Natural killer cell (primary cell): Measurements from ENCODE around the gene CSGALNACT2. TPM values are rescaled to one million over a fixed set of nuclear protein-coding genes. Genes with fewer than 3 reads are reported as not detected.

Experiments
- ATAC-seq, 3 donors: fragments of 150-1000 bp in 2 of 3; fragments of 200-7000 bp in 1 of 3; cut with Tn5 transposase; 1 replicate in 1 of 3; 2 replicates in 2 of 3; pipeline ENCODE4 v1.10.0; 2021; ENCODE audit warnings: mild to moderate bottlenecking in 2 of 3, moderate library complexity in 2 of 3
- DNase-seq, 2 donors: peaks; one replicate each; pipeline versions ENCODE4 v3.0.0 to v3.0.0-alpha.2; 2013 to 2021; ENCODE audit warnings: mixed read lengths in 1 of 2
- H3K27ac ChIP-seq: one replicate; pipeline ENCODE4 v1.5.1; 2013; ENCODE audit warnings: mild to moderate bottlenecking, low read length
- H3K27me3 ChIP-seq: one replicate; pipeline ENCODE4 v1.6.1; 2013; ENCODE audit warnings: low read length; ENCODE audit not compliant: control insufficient read depth, insufficient read depth
- H3K36me3 ChIP-seq: one replicate; pipeline ENCODE4 v1.6.1; 2013; ENCODE audit warnings: low read length; ENCODE audit not compliant: control insufficient read depth, insufficient read depth
- H3K4me1 ChIP-seq: one replicate; pipeline ENCODE4 v1.6.1; 2013; ENCODE audit warnings: low read length; ENCODE audit not compliant: control insufficient read depth, insufficient read depth
- H3K4me3 ChIP-seq: one replicate; pipeline ENCODE4 v1.5.1; 2013; ENCODE audit warnings: low read length
- H3K9me3 ChIP-seq: one replicate; pipeline ENCODE4 v1.6.1; 2013; ENCODE audit warnings: low read length; ENCODE audit not compliant: control insufficient read depth, insufficient read depth
- H3K27ac Mint-ChIP-seq, 2 donors: one replicate each; pipeline ENCODE4 v1.8.0; 2022; ENCODE audit warnings: mild to moderate bottlenecking in 2 of 2, mixed read lengths in 2 of 2, moderate library complexity in 1 of 2
- H3K27me3 Mint-ChIP-seq, 2 donors: one replicate each; pipeline ENCODE4 v1.8.0; 2022; ENCODE audit warnings: low read depth in 2 of 2, mixed read lengths in 2 of 2
- H3K36me3 Mint-ChIP-seq: one replicate; pipeline ENCODE4 v1.8.0; 2022; ENCODE audit warnings: mixed read lengths
- H3K4me1 Mint-ChIP-seq, 2 donors: one replicate each; pipeline ENCODE4 v1.8.0; 2022; ENCODE audit warnings: mixed read lengths in 2 of 2
- H3K4me3 Mint-ChIP-seq: one replicate; pipeline ENCODE4 v1.8.0; 2022; ENCODE audit warnings: mild to moderate bottlenecking, moderate library complexity, mixed read lengths
- H3K9me3 Mint-ChIP-seq, 2 donors: one replicate each; pipeline ENCODE4 v1.8.0; 2022; ENCODE audit warnings: mixed read lengths in 2 of 2
- WGBS: methylation state at CpG from one replicate; pipeline ENCODE4 v1.1.7; 2013; ENCODE audit warnings: missing lambda C conversion rate; ENCODE audit not compliant: insufficient coverage; 5-methylcytosine and 5-hydroxymethylcytosine counted together
- intact Hi-C: fragments of 100-400 bp; cut with micrococcal nuclease; formaldehyde crosslinking; loops from one replicate; pipeline ENCODE4 v1.14.2; 2022
- total RNA-seq, 4 donors: library from RNA; stranded (reverse); fragments of 120-200 nt in 1 of 4; gene quantifications; one replicate each; pipeline versions ENCODE4 v1.2.3 to v1.2.4, GENCODE V29; 2013 to 2022
- TF ChIP-seq, protein P1 (sequence below): fragments of 200-600 bp; IDR thresholded peaks from one replicate; pipeline ENCODE4 v1.8.0; 2022; ENCODE audit warnings: antibody characterized with exemption

CSGALNACT2 gene
- total RNA-seq, 3 donors from 2014 or later (not counting 1 experiment from before 2014, with no cell fraction given): 49.9 to 57.4 (median 52.8) TPM

DNA sequence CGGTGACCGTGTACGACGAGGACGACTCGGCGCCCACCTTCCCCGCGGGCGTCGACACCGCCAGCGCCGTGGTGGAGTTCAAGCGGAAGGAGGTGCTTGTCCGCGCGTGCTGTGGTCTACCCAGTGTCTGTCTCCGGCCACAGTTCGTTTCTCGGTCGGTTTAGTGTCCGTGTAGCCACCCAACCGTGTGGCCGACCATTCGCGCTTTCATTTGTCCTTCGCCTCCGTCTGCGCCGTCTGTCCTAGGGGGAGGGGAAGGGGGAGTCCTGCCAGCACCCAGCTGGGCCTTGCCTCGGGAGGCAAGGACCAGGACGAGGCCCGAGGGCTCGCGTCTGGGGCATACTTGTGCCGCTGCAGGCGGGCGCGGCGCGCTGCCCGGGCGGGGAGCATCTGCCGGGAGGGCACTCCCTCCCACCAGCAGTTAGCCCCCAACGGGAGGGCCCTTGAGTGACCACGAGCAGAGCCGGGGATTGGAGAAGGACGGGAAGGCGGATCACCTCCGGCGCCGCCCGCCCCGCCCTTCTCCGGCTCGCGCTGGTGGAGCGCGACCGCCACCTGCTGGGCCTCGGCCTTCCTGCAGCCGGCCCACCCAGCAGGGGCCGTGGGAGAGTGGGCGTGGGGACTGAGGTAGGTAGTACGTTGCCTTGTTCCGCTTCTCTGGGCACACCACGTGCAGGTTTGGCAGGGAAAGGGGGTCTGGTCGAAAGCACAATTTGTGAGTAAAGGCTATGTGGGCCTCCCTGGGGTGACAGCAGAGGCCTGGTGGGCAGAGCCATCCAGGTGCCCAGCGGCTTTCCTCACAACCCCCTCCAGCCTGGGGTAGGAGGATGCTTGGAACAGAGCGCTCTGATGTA, 32.9 kb upstream of the CSGALNACT2 start:
- TF ChIP-seq, protein P1, sequence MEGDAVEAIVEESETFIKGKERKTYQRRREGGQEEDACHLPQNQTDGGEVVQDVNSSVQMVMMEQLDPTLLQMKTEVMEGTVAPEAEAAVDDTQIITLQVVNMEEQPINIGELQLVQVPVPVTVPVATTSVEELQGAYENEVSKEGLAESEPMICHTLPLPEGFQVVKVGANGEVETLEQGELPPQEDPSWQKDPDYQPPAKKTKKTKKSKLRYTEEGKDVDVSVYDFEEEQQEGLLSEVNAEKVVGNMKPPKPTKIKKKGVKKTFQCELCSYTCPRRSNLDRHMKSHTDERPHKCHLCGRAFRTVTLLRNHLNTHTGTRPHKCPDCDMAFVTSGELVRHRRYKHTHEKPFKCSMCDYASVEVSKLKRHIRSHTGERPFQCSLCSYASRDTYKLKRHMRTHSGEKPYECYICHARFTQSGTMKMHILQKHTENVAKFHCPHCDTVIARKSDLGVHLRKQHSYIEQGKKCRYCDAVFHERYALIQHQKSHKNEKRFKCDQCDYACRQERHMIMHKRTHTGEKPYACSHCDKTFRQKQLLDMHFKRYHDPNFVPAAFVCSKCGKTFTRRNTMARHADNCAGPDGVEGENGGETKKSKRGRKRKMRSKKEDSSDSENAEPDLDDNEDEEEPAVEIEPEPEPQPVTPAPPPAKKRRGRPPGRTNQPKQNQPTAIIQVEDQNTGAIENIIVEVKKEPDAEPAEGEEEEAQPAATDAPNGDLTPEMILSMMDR: peak; percentile 100
- DNase-seq (peak; percentile 78 to 86), ATAC-seq (peak; percentile 90 to 94 (median 94))
- H3K27ac Mint-ChIP-seq: peak overlapping the region in 1 of 2 donors; percentile 52
- Histone ChIP-seq H3K4me1 (peaks cover 33% of the 10 kb centered on the region), H3K27ac (no peak overlapping the region), H3K9me3 (no peaks in the 10 kb centered on the region), H3K27me3 (peaks cover 2% of the 10 kb centered on the region), H3K36me3 (no peaks in the 10 kb centered on the region), H3K4me3 (peak overlapping the region; percentile 41)
- no peaks in the 10 kb centered on the region for H3K9me3 Mint-ChIP-seq
- WGBS: 2% methylated on average over 71 of the region's 71 CpGs
- peaks cover 15% of the 10 kb centered on the region in 2 donors for H3K27me3 Mint-ChIP-seq
- intact Hi-C loops: loop anchor here (2.0 kb wide), 2 partner anchors 15 to 239 kb away; no protein-coding TSS in a partner anchor
- H3K4me3 Mint-ChIP-seq: peak overlapping the region; percentile 85
- H3K4me1 Mint-ChIP-seq: peaks cover 0 to 24% of the 10 kb centered on the region in 2 donors
- H3K36me3 Mint-ChIP-seq: no peaks in the 10 kb centered on the region

DNA sequence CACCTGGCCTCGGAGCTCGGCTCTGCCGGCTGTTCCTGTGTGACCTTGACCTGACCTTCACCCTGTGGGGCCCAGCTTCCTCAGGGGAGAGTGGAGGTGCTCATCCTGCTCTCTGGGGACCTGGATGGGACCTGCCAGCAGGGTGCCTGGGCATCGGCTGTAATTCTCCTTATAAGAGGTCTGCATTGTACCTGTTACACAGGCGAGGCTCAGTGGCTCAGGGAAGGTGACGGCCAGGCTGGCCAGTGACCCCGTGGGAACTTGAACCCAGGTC, 32.4 kb upstream of the CSGALNACT2 start:
- Mint-ChIP-seq H3K9me3 (no peaks in the 10 kb centered on the region), H3K4me1 (peaks cover 0 to 28% of the 10 kb centered on the region in 2 donors), H3K4me3 (no peak overlapping the region), H3K27me3 (peaks cover 14 to 15% of the 10 kb centered on the region in 2 donors), H3K36me3 (no peaks in the 10 kb centered on the region), H3K27ac (peak overlapping the region in 1 of 2 donors; percentile 52)
- ATAC-seq (no peak), DNase-seq (no peak)
- TF ChIP-seq, protein P1: no peak
- WGBS: 53% methylated on average over 7 of the region's 7 CpGs
- Histone ChIP-seq H3K9me3 (no peaks in the 10 kb centered on the region), H3K4me3 (no peak overlapping the region), H3K4me1 (peaks cover 38% of the 10 kb centered on the region), H3K27me3 (peaks cover 2% of the 10 kb centered on the region), H3K36me3 (no peaks in the 10 kb centered on the region), H3K27ac (no peak overlapping the region)
- intact Hi-C loops: loop anchor here (2.0 kb wide), 2 partner anchors 15 to 239 kb away; no protein-coding TSS in a partner anchor

DNA sequence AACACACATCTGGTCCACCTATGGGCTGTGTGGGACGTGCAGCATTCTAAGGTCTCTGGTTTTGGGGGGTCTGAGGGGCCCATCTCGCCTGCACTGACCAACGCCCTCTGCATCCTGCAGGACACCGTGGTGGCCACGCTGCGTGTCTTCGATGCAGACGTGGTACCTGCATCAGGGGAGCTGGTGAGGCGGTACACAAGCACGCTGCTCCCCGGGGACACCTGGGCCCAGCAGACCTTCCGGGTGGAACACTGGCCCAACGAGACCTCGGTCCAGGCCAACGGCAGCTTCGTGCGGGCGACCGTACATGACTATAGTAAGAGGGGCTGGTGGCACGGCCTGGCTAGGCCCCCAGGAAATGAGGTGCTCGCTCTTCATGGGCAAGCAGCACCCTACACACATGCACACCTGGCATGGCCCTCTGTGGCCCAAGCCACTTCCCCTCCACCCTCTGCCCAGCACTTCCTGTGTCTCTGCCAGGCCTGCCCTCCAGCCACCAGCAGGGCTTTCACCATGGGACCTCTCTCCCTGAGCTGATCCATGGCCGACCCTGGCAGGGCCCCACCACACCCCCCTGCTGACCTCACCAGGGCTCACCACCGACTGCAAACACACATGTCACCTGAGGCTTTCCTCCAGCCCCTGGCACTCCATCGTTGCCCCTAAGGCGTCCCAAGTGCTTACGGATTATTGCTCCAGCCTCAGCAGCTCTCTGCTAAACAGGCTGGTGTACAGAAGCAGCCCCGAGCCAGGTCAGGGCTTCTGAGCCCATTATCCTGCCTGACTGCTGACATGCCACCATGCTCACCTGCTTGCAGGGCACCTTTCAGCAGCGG, 31.8 kb upstream of the CSGALNACT2 start:
- Histone ChIP-seq H3K4me1 (peaks cover 38% of the 10 kb centered on the region), H3K4me3 (no peak overlapping the region), H3K27me3 (peaks cover 2% of the 10 kb centered on the region), H3K9me3 (no peaks in the 10 kb centered on the region), H3K27ac (no peak overlapping the region), H3K36me3 (no peaks in the 10 kb centered on the region)
- H3K4me3 Mint-ChIP-seq: peak overlapping the region; percentile 69
- DNase-seq: no peak
- WGBS: 80% methylated on average over 28 of the region's 28 CpGs
- no peak for ATAC-seq
- H3K27ac Mint-ChIP-seq: peak overlapping the region in 1 of 2 donors; percentile 72
- H3K36me3 Mint-ChIP-seq: no peaks in the 10 kb centered on the region
- peaks cover 0 to 28% of the 10 kb centered on the region in 2 donors for H3K4me1 Mint-ChIP-seq
- intact Hi-C loops: no loop called here
- peaks cover 14% of the 10 kb centered on the region in 2 donors for H3K27me3 Mint-ChIP-seq
- H3K9me3 Mint-ChIP-seq: no peaks in the 10 kb centered on the region
- TF ChIP-seq, protein P1: no peak
